Peyer's patch (tissue), 4 donors: ENCODE data around the gene VCL. TPM values are rescaled to one million over a fixed set of nuclear protein-coding genes. Genes with fewer than 3 reads are reported as not detected.
A peak's percentile ranks its signal among the peaks of the same experiment; 100 is the strongest.

Experiments
- DNase-seq, 3 donors: peaks; one replicate each; pipeline ENCODE4 v3.0.0-alpha.2; 2017 to 2019
- H3K27ac ChIP-seq, 4 donors: fragments of 200-600 bp; sonication (generic); one replicate each; pipeline ENCODE4 v1.5.1; 2016 to 2019
- H3K27me3 ChIP-seq, 2 donors: fragments of 200-600 bp; sonication (generic); one replicate each; pipeline ENCODE4 v1.5.1; 2019
- H3K36me3 ChIP-seq, 3 donors: fragments of 200-600 bp; sonication (generic); one replicate each; pipeline ENCODE4 v1.5.1; 2016 to 2019
- H3K4me1 ChIP-seq, 4 donors: fragments of 200-600 bp; sonication (generic); one replicate each; pipeline ENCODE4 v1.5.1; 2016 to 2019
- H3K4me3 ChIP-seq, 4 donors: fragments of 200-600 bp; sonication (generic); 1 replicate in 3 of 4; 2 replicates in 1 of 4; pipeline ENCODE4 v1.5.1; 2016 to 2019; ENCODE audit warnings: mild to moderate bottlenecking in 1 of 4
- H3K9me3 ChIP-seq, 4 donors: fragments of 200-600 bp; sonication (generic); one replicate each; pipeline ENCODE4 v1.5.1; 2016 to 2019; ENCODE audit warnings: mild to moderate bottlenecking in 1 of 4
- CTCF ChIP-seq, 6 experiments: fragments of 450-650 bp in 4 of 6; fragments of 200-600 bp in 2 of 6; sonication (generic) in 1 of 6; IDR thresholded peaks; one replicate each; pipeline ENCODE4 v1.5.1; 2017 to 2019; ENCODE audit warnings: antibody characterized with exemption in 6 of 6, mild to moderate bottlenecking in 3 of 6, moderate library complexity in 1 of 6
- POLR2A ChIP-seq, 2 donors: fragments of 450-650 bp; IDR thresholded peaks; one replicate each; pipeline ENCODE4 v1.5.1; 2017; ENCODE audit warnings: antibody characterized with exemption in 2 of 2, mild to moderate bottlenecking in 2 of 2, moderate library complexity in 2 of 2
- total RNA-seq, 4 donors: library from RNA; depleted of rRNA; stranded (reverse); fragments of >200 nt; gene quantifications; one replicate each; pipeline ENCODE4 v1.1.0, GENCODE V29; 2016

VCL gene
- total RNA-seq, 4 donors from 2014 or later: 36.3 to 103 (median 61.4) TPM

DNA sequence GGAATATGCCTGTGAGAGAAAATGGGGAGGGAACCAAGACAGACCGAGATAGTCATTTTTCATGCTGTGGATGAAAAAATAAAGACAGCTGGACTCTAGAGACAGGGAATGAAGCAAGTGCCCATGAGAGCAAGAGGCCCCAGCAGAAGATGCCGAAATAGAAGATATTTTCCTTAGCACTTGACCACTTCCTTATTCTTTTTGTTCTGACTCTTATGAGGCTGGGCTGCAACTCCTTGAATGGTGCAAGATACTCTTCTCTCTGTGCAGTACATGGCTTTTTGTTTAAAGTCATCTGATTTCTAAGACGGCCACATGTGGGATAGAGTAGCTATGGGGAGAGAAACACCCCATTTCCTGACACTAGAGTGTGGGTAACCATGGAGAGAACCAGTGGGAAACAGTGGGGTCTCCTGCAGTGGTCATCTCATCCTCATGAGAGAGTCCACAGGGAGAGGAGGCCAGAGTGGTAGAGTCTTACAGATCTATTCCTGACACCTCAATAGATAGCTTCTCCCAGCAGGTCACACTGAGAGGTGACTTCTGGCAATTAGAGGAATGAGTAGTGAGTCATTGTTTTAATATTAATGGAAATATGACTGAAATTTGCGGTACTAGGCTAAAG lies 18.0 kb upstream of the VCL start:
- H3K27me3 ChIP-seq: no peaks in the 10 kb centered on the region
- peaks cover 0 to 3% (median 0%) of the 10 kb centered on the region in 4 donors for H3K4me1 ChIP-seq
- DNase-seq: no peak
- H3K4me3 ChIP-seq: no peak overlapping the region
- no peaks in the 10 kb centered on the region for H3K9me3 ChIP-seq
- H3K36me3 ChIP-seq: no peaks in the 10 kb centered on the region
- H3K27ac ChIP-seq: peak overlapping the region in 1 of 4 donors; percentile 1
- TF ChIP-seq POLR2A (IDR thresholded peaks at IDR 0.05) (no peak), CTCF (IDR thresholded peaks at IDR 0.05) (no peak)

DNA sequence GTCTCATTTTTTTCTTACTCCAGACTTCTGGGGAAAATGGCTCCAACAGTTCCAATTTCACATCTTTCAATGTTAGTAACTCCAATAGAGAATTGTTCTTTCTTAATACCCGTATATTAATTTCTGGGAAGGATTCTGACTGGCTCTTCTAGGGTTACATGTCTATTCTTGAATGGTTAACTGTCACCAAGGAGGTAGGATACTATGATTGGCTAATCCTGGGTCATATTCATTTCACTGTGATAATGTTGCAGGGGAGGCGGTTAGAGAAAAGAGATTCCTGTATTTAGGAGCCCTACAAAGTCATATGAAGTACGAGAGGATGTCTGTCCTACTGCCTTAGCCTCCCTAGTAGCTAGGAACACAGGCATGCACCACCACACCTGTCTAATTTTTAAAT lies 16.1 kb upstream of the VCL start:
- H3K9me3 ChIP-seq: no peaks in the 10 kb centered on the region
- DNase-seq: no peak
- H3K27me3 ChIP-seq: no peaks in the 10 kb centered on the region
- H3K27ac ChIP-seq: no peak overlapping the region
- peaks cover 0 to 3% (median 0%) of the 10 kb centered on the region in 4 donors for H3K4me1 ChIP-seq
- H3K4me3 ChIP-seq: no peak overlapping the region
- TF ChIP-seq CTCF (IDR thresholded peaks at IDR 0.05) (no peak), POLR2A (IDR thresholded peaks at IDR 0.05) (no peak)
- no peaks in the 10 kb centered on the region for H3K36me3 ChIP-seq

DNA sequence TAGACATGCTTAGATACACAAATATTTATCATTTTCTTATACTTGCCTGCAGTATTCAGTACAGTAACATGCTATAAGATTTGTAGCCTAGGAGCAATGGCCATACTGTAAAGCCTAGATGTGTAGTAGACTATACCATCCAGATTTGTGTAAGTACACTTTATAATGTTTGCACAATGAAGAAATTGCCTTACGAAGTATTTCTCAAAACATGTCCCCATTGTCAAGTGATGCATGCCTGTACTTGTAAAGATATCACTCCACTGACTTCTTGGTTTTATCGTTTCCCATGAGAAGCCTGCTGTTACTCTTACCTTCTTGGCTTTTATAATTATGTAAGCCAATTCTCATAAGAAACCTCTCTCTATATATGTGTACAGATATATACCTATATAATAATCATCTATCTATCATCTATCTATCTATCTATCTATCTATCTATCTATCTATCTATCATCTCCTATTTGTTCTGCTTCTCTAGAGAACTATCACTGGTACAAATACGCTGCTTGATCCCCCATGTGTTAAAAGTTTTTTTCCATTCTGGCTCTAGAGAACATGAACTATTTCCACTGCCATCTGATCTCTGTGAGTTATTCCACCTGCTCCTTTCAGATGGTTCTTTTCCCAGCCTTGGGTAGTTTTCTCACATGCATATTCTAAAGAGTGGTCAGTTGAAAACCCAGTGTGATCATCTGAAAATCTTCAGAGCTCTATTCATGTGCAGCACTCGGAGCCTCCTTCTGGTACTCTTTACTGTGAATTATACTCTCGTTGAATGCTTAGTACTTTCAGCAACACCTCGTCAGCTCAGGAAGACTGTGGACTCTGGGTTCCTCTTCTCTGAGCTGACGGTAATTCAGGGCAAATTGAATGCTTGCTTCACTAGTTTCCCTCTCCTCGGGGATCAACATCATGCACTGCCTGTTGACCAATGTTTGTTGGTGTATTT lies 14.5 kb upstream of the VCL start:
- no peaks in the 10 kb centered on the region for H3K36me3 ChIP-seq
- TF ChIP-seq CTCF (IDR thresholded peaks at IDR 0.05): no peak
- no peak for TF ChIP-seq POLR2A (IDR thresholded peaks at IDR 0.05)
- no peak overlapping the region for H3K4me3 ChIP-seq
- no peak for DNase-seq
- H3K27me3 ChIP-seq: no peaks in the 10 kb centered on the region
- no peak overlapping the region for H3K27ac ChIP-seq
- H3K9me3 ChIP-seq: no peaks in the 10 kb centered on the region
- peaks cover 0 to 3% (median 0%) of the 10 kb centered on the region in 4 donors for H3K4me1 ChIP-seq

DNA sequence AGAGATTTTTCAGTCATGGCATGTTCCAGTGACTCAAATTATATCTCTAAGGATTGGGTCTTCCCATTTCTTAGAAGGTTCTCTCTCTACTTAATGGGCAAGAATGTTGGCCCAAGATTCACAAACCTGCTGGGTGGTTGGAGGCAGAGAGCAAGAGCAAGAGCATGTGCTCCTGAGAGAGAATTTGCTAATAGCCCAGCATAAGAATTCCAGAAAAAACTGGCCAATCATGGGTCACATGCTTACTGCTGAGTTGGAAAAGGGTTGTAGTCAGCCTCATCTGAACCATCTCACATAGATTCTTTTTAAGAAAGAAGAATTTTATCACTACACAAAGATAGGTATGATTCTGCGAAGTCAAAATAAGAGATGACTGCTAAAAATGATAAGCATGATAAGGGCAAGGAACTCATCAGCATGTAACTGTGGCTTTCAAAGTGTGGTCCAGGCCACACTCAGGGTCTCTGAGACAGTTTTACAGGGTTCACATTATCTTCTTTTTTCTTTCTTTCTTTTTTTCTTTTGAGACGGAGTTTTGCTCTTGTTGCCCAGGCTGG lies 8.2 kb upstream of the VCL start:
- no peak for DNase-seq
- Histone ChIP-seq H3K9me3 (no peaks in the 10 kb centered on the region), H3K4me3 (no peak overlapping the region), H3K27ac (no peak overlapping the region), H3K36me3 (no peaks in the 10 kb centered on the region), H3K27me3 (no peaks in the 10 kb centered on the region), H3K4me1 (no peaks in the 10 kb centered on the region)
- TF ChIP-seq POLR2A (IDR thresholded peaks at IDR 0.05) (no peak), CTCF (IDR thresholded peaks at IDR 0.05) (no peak)

GRCh38 chr10:73991203-73991883 lies 6.6 kb upstream of the VCL start:
- DNase-seq: no peak
- H3K27ac ChIP-seq: no peak overlapping the region
- no peak overlapping the region for H3K4me3 ChIP-seq
- H3K9me3 ChIP-seq: no peaks in the 10 kb centered on the region
- no peaks in the 10 kb centered on the region for H3K4me1 ChIP-seq
- TF ChIP-seq POLR2A (IDR thresholded peaks at IDR 0.05) (no peak), CTCF (IDR thresholded peaks at IDR 0.05) (no peak)
- no peaks in the 10 kb centered on the region for H3K27me3 ChIP-seq
- H3K36me3 ChIP-seq: no peaks in the 10 kb centered on the region
